ENCODE measurements around the gene GSTP1. TPM values are rescaled to one million over a fixed set of nuclear protein-coding genes. Genes with fewer than 3 reads are reported as not detected.

GSTP1 gene
- total and polyA plus RNA-seq, 5 donors from 2014 or later: 55.7 to 231 (median 207) TPM

- Mint-ChIP-seq H3K36me3 (peaks cover 14% of the 10 kb centered on the region), H3K4me1 (peaks cover 0 to 29% (median 12%) of the 10 kb centered on the region in 4 donors), H3K27me3 (peaks cover 11% of the 10 kb centered on the region), H3K27ac (peak overlapping the region; percentile 92 to 95 (median 93)), H3K9me3 (peaks cover 0 to 2% (median 0%) of the 10 kb centered on the region in 7 donors), H3K4me3 (peak overlapping the region; percentile 79 to 92 (median 90))
- Histone ChIP-seq H3K4me1 (ENCODE audit: control insufficient read depth, insufficient read depth, low read length, poor library complexity, severe bottlenecking) (peaks cover 21% of the 10 kb centered on the region), H3K27ac (ENCODE audit: insufficient read depth, low read length, poor library complexity, severe bottlenecking) (no peak overlapping the region), H3K27me3 (ENCODE audit: control insufficient read depth, insufficient read depth, low read length) (peaks cover 5% of the 10 kb centered on the region), H3K9me3 (ENCODE audit: control insufficient read depth in 2 of 2, low read length in 2 of 2) (no peaks in the 10 kb centered on the region), H3K36me3 (ENCODE audit: control insufficient read depth, insufficient read depth, low read length) (peaks cover 32% of the 10 kb centered on the region), H3K4me3 (ENCODE audit: low read depth, low read length) (peak overlapping the region; percentile 79)
- ATAC-seq (ENCODE audit: low read depth in 2 of 2): no peak
- no peak for DNase-seq
Observed at GRCh38 chr11:67607507-67607906, 23.9 kb downstream of the GSTP1 start.

- H3K36me3 ChIP-seq (ENCODE audit: control insufficient read depth, insufficient read depth, low read length): peaks cover 35% of the 10 kb centered on the region
- no peak overlapping the region for H3K27ac ChIP-seq (ENCODE audit: insufficient read depth, low read length, poor library complexity, severe bottlenecking)
- no peaks in the 10 kb centered on the region for H3K27me3 ChIP-seq (ENCODE audit: control insufficient read depth, insufficient read depth, low read length)
- Mint-ChIP-seq H3K27ac (peak overlapping the region in 2 of 3 donors; percentile 92 to 93), H3K27me3 (peaks cover 4% of the 10 kb centered on the region), H3K4me3 (peak overlapping the region in 3 of 4 donors; percentile 79 to 92 (median 91)), H3K9me3 (peaks cover 0 to 2% (median 0%) of the 10 kb centered on the region in 7 donors), H3K4me1 (peaks cover 0 to 36% (median 12%) of the 10 kb centered on the region in 4 donors), H3K36me3 (peaks cover 14% of the 10 kb centered on the region)
- DNase-seq (no peak), ATAC-seq (ENCODE audit: low read depth in 2 of 2) (no peak)
- no peak overlapping the region for H3K4me3 ChIP-seq (ENCODE audit: low read depth, low read length)
- no peaks in the 10 kb centered on the region for H3K9me3 ChIP-seq (ENCODE audit: control insufficient read depth in 2 of 2, low read length in 2 of 2)
- H3K4me1 ChIP-seq (ENCODE audit: control insufficient read depth, insufficient read depth, low read length, poor library complexity, severe bottlenecking): peaks cover 25% of the 10 kb centered on the region
Observed at GRCh38 chr11:67608486-67608885, 24.9 kb downstream of the GSTP1 start.

DNA sequence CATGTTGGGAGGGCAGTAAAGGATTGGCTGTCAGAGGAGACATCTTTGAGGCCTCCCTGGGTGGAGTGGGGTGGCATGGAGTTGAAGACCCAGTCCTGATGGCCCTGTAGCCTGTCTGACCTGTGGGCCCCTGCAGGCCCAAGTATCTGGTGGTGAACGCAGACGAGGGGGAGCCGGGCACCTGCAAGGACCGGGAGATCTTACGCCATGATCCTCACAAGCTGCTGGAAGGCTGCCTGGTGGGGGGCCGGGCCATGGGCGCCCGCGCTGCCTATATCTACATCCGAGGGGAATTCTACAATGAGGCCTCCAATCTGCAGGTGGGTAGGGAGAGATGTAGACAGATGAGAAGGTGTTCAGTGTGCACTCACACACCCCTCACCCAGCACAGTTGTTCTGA, 25.7 kb downstream of the GSTP1 start:
- peaks cover 0 to 2% (median 0%) of the 10 kb centered on the region in 7 donors for H3K9me3 Mint-ChIP-seq
- H3K27ac Mint-ChIP-seq: no peak overlapping the region
- H3K27me3 Mint-ChIP-seq: peaks cover under 1% of the 10 kb centered on the region
- no peak for DNase-seq
- peaks cover 0 to 44% (median 16%) of the 10 kb centered on the region in 4 donors for H3K4me1 Mint-ChIP-seq
- no peaks in the 10 kb centered on the region for H3K9me3 ChIP-seq (ENCODE audit: control insufficient read depth in 2 of 2, low read length in 2 of 2)
- H3K27me3 ChIP-seq (ENCODE audit: control insufficient read depth, insufficient read depth, low read length): no peaks in the 10 kb centered on the region
- no peak overlapping the region for H3K4me3 ChIP-seq (ENCODE audit: low read depth, low read length)
- H3K4me1 ChIP-seq (ENCODE audit: control insufficient read depth, insufficient read depth, low read length, poor library complexity, severe bottlenecking): peaks cover 33% of the 10 kb centered on the region
- no peak overlapping the region for H3K27ac ChIP-seq (ENCODE audit: insufficient read depth, low read length, poor library complexity, severe bottlenecking)
- H3K4me3 Mint-ChIP-seq: no peak overlapping the region
- peaks cover 35% of the 10 kb centered on the region for H3K36me3 ChIP-seq (ENCODE audit: control insufficient read depth, insufficient read depth, low read length)
- peaks cover 14% of the 10 kb centered on the region for H3K36me3 Mint-ChIP-seq
- ATAC-seq (ENCODE audit: low read depth in 2 of 2): no peak

DNA sequence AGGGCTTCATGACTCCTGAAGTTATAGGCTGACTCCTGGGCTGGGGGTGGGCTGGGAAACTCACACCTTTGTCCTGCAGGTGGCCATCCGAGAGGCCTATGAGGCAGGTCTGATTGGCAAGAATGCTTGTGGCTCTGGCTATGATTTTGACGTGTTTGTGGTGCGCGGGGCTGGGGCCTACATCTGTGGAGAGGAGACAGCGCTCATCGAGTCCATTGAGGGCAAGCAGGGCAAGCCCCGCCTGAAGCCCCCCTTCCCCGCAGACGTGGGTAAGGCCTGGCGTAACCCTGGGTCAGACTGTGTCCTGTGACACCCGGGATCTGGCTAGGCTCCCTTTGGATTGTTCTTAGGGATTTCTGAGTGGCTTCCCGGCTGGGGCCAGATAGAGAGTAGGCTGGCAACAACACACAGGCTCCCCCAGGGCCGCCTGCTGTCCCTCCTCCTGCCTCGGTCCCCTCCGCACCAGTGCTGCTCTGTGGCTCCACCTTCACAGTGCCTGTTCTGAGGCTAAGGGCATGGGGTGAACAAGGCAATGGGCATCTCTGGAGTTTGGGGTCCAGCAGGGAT, 26.8 kb downstream of the GSTP1 start:
- peak overlapping the region in 1 of 4 donors; percentile 43 for H3K4me3 Mint-ChIP-seq
- Histone ChIP-seq H3K4me3 (ENCODE audit: low read depth, low read length) (no peak overlapping the region), H3K27ac (ENCODE audit: insufficient read depth, low read length, poor library complexity, severe bottlenecking) (no peak overlapping the region), H3K9me3 (ENCODE audit: control insufficient read depth in 2 of 2, low read length in 2 of 2) (no peaks in the 10 kb centered on the region), H3K4me1 (ENCODE audit: control insufficient read depth, insufficient read depth, low read length, poor library complexity, severe bottlenecking) (peaks cover 44% of the 10 kb centered on the region), H3K36me3 (ENCODE audit: control insufficient read depth, insufficient read depth, low read length) (peaks cover 35% of the 10 kb centered on the region), H3K27me3 (ENCODE audit: control insufficient read depth, insufficient read depth, low read length) (no peaks in the 10 kb centered on the region)
- peaks cover 0 to 2% (median 0%) of the 10 kb centered on the region in 7 donors for H3K9me3 Mint-ChIP-seq
- ATAC-seq (ENCODE audit: low read depth in 2 of 2) (no peak), DNase-seq (no peak)
- H3K4me1 Mint-ChIP-seq: peaks cover 0 to 55% (median 15%) of the 10 kb centered on the region in 4 donors
- H3K27ac Mint-ChIP-seq: no peak overlapping the region
- peaks cover 14% of the 10 kb centered on the region for H3K36me3 Mint-ChIP-seq
- no peaks in the 10 kb centered on the region for H3K27me3 Mint-ChIP-seq

GRCh38 chr11:67611165-67611564, 27.6 kb downstream of the GSTP1 start:
- Histone ChIP-seq H3K27ac (ENCODE audit: insufficient read depth, low read length, poor library complexity, severe bottlenecking) (no peak overlapping the region), H3K4me1 (ENCODE audit: control insufficient read depth, insufficient read depth, low read length, poor library complexity, severe bottlenecking) (peaks cover 45% of the 10 kb centered on the region), H3K27me3 (ENCODE audit: control insufficient read depth, insufficient read depth, low read length) (no peaks in the 10 kb centered on the region), H3K9me3 (ENCODE audit: control insufficient read depth in 2 of 2, low read length in 2 of 2) (no peaks in the 10 kb centered on the region), H3K36me3 (ENCODE audit: control insufficient read depth, insufficient read depth, low read length) (peaks cover 35% of the 10 kb centered on the region), H3K4me3 (ENCODE audit: low read depth, low read length) (no peak overlapping the region)
- Mint-ChIP-seq H3K36me3 (peaks cover 14% of the 10 kb centered on the region), H3K4me3 (no peak overlapping the region), H3K27me3 (no peaks in the 10 kb centered on the region), H3K9me3 (peaks cover 0 to 2% (median 0%) of the 10 kb centered on the region in 7 donors), H3K27ac (no peak overlapping the region), H3K4me1 (peaks cover 0 to 56% (median 14%) of the 10 kb centered on the region in 4 donors)
- DNase-seq: no peak
- ATAC-seq (ENCODE audit: low read depth in 2 of 2): no peak

- ATAC-seq (ENCODE audit: low read depth in 2 of 2) (no peak), DNase-seq (no peak)
- peaks cover 0 to 2% (median 0%) of the 10 kb centered on the region in 7 donors for H3K9me3 Mint-ChIP-seq
- no peak overlapping the region for H3K4me3 Mint-ChIP-seq
- H3K36me3 ChIP-seq (ENCODE audit: control insufficient read depth, insufficient read depth, low read length): peaks cover 35% of the 10 kb centered on the region
- H3K36me3 Mint-ChIP-seq: peaks cover 14% of the 10 kb centered on the region
- no peak overlapping the region for H3K27ac ChIP-seq (ENCODE audit: insufficient read depth, low read length, poor library complexity, severe bottlenecking)
- no peaks in the 10 kb centered on the region for H3K27me3 ChIP-seq (ENCODE audit: control insufficient read depth, insufficient read depth, low read length)
- H3K4me3 ChIP-seq (ENCODE audit: low read depth, low read length): no peak overlapping the region
- H3K27me3 Mint-ChIP-seq: no peaks in the 10 kb centered on the region
- H3K4me1 ChIP-seq (ENCODE audit: control insufficient read depth, insufficient read depth, low read length, poor library complexity, severe bottlenecking): peaks cover 39% of the 10 kb centered on the region
- H3K27ac Mint-ChIP-seq: no peak overlapping the region
- peaks cover 0 to 51% (median 12%) of the 10 kb centered on the region in 4 donors for H3K4me1 Mint-ChIP-seq
- no peaks in the 10 kb centered on the region for H3K9me3 ChIP-seq (ENCODE audit: control insufficient read depth in 2 of 2, low read length in 2 of 2)
Observed at GRCh38 chr11:67611704-67612587, 28.3 kb downstream of the GSTP1 start.

- DNase-seq (no peak), ATAC-seq (ENCODE audit: low read depth in 2 of 2) (no peak)
- peak overlapping the region; percentile 97 for H3K27ac ChIP-seq (ENCODE audit: insufficient read depth, low read length, poor library complexity, severe bottlenecking)
- Mint-ChIP-seq H3K4me3 (peak overlapping the region in 2 of 4 donors; percentile 26 to 38), H3K4me1 (peaks cover 0 to 50% (median 16%) of the 10 kb centered on the region in 4 donors), H3K27ac (peak overlapping the region in 2 of 3 donors; percentile 71 to 83), H3K9me3 (no peaks in the 10 kb centered on the region), H3K36me3 (peaks cover 14% of the 10 kb centered on the region), H3K27me3 (peaks cover 4% of the 10 kb centered on the region)
- peaks cover 35% of the 10 kb centered on the region for H3K36me3 ChIP-seq (ENCODE audit: control insufficient read depth, insufficient read depth, low read length)
- H3K4me1 ChIP-seq (ENCODE audit: control insufficient read depth, insufficient read depth, low read length, poor library complexity, severe bottlenecking): peaks cover 31% of the 10 kb centered on the region
- H3K4me3 ChIP-seq (ENCODE audit: low read depth, low read length): no peak overlapping the region
- no peaks in the 10 kb centered on the region for H3K9me3 ChIP-seq (ENCODE audit: control insufficient read depth in 2 of 2, low read length in 2 of 2)
- H3K27me3 ChIP-seq (ENCODE audit: control insufficient read depth, insufficient read depth, low read length): no peaks in the 10 kb centered on the region
Observed at GRCh38 chr11:67612751-67613150, 29.1 kb downstream of the GSTP1 start.
